OCI-LY3 (cell line): ENCODE results near the gene OPCML.

Source experiments
- CTCF ChIP-seq: fragments of 200-600, 300-600 bp; sonication (generic); IDR thresholded peaks from 2 replicates; pipeline ENCODE4 v1.5.1; 2014; ENCODE audit warnings: antibody characterized with exemption, low read length, low read depth
- EZH2phosphoT487 ChIP-seq: fragments of 200-600 bp; shearing (Covaris generic); IDR thresholded peaks from 2 replicates; pipeline ENCODE4 v1.6.1; 2018; ENCODE audit warnings: antibody characterized with exemption, mixed run types, low read depth

- TF ChIP-seq CTCF (no peak), EZH2phosphoT487 (no peak)
These were observed 693.7 kb downstream of the OPCML start for GRCh38 chr11:132838627-132839026.
